NCI-H774 (cell line): ENCODE results near the gene TRPM2.

Experiments used
- DNase-seq: peaks from one replicate; lab custom pipeline; 2025; lab: John Stamatoyannopoulos, UW

TRPM2 gene

GRCh38 chr21:44444286-44444931 is 91.0 kb downstream of the TRPM2 start:
- no peak for DNase-seq

- DNase-seq, result no peak
These were observed 91.9 kb downstream of the TRPM2 start for GRCh38 chr21:44445145-44445812.

GRCh38 chr21:44448651-44449131 is 95.3 kb downstream of the TRPM2 start:
- DNase-seq, result no peak

GRCh38 chr21:44449473-44450363 is 96.3 kb downstream of the TRPM2 start:
- no peak for DNase-seq

- no peak for DNase-seq
These were observed 97.0 kb downstream of the TRPM2 start for GRCh38 chr21:44450402-44450801.

GRCh38 chr21:44450999-44451398 is 97.6 kb downstream of the TRPM2 start:
- no peak for DNase-seq

GRCh38 chr21:44453120-44453519 is 99.7 kb downstream of the TRPM2 start:
- no peak for DNase-seq

GRCh38 chr21:44454058-44454457 is 100.6 kb downstream of the TRPM2 start:
- DNase-seq, result no peak

GRCh38 chr21:44454747-44455523 is 101.5 kb downstream of the TRPM2 start, which contains the start of gene LRRC3:
TSS of gene LRRC3 (plus strand) at chr21:44455510. CDS start at chr21:44456645, 1,135 bp downstream.
- no peak for DNase-seq

- no peak for DNase-seq
These were observed 102.2 kb downstream of the TRPM2 start for GRCh38 chr21:44455524-44456213.

GRCh38 chr21:44456214-44456914 is 102.9 kb downstream of the TRPM2 start:
- DNase-seq, result no peak

- no peak for DNase-seq
These were observed 103.7 kb downstream of the TRPM2 start for GRCh38 chr21:44456915-44457736.

- no peak for DNase-seq
These were observed 105.7 kb downstream of the TRPM2 start for GRCh38 chr21:44458971-44459711.

GRCh38 chr21:44459712-44460440 is 106.5 kb downstream of the TRPM2 start:
- no peak for DNase-seq

- DNase-seq, result no peak
These were observed 107.0 kb downstream of the TRPM2 start for GRCh38 chr21:44460441-44460755.

GRCh38 chr21:44461005-44461404 is 107.6 kb downstream of the TRPM2 start:
- no peak for DNase-seq

- no peak for DNase-seq
These were observed 108.1 kb downstream of the TRPM2 start for GRCh38 chr21:44461464-44462001.
